Breast epithelium (tissue), 4 donors: Measurements from ENCODE around the gene CAB39L. TPM values are rescaled to one million over a fixed set of nuclear protein-coding genes. Genes with fewer than 3 reads are reported as not detected.

Experiments
- DNase-seq, 2 donors: peaks; one replicate each; pipeline ENCODE4 v3.0.0-alpha.2; 2019; ENCODE audit warnings: low spot score in 2 of 2
- H3K27ac ChIP-seq, 2 donors: fragments of 200-600 bp; sonication (generic) in 1 of 2; one replicate each; pipeline ENCODE4 v1.5.1; 2016 to 2019; ENCODE audit warnings: mild to moderate bottlenecking in 1 of 2
- H3K27me3 ChIP-seq, 2 donors: fragments of 200-600 bp; sonication (generic) in 1 of 2; one replicate each; pipeline versions ENCODE4 v1.5.1 to v1.6.0; 2017 to 2019; ENCODE audit warnings: control low read depth in 1 of 2, mild to moderate bottlenecking in 1 of 2
- H3K36me3 ChIP-seq: fragments of 200-600 bp; one replicate; pipeline ENCODE4 v1.5.1; 2019
- H3K4me1 ChIP-seq, 2 donors: fragments of 200-600 bp; sonication (generic); one replicate each; pipeline ENCODE4 v1.5.1; 2016 to 2019; ENCODE audit warnings: control low read depth in 1 of 2
- H3K4me3 ChIP-seq, 3 donors: fragments of 200-600 bp; sonication (generic); 1 replicate in 2 of 3; 2 replicates in 1 of 3; pipeline ENCODE4 v1.5.1; 2016 to 2019; ENCODE audit warnings: mild to moderate bottlenecking in 3 of 3, moderate library complexity in 2 of 3
- H3K9me3 ChIP-seq, 2 donors: fragments of 200-600 bp; sonication (generic) in 1 of 2; one replicate each; pipeline ENCODE4 v1.5.1; 2016 to 2019; ENCODE audit warnings: control low read depth in 1 of 2
- POLR2A ChIP-seq: fragments of 450-650 bp; IDR thresholded peaks from one replicate; pipeline ENCODE4 v1.6.1; 2016; ENCODE audit warnings: antibody characterized with exemption, mild to moderate bottlenecking, moderate library complexity
- POLR2AphosphoS5 ChIP-seq, 3 donors: sonication (generic); formaldehyde crosslinking; IDR thresholded peaks; one replicate each; pipeline ENCODE4 v1.6.1; 2017; ENCODE audit warnings: antibody characterized with exemption in 3 of 3
- intact Hi-C: fragments of 100-400 bp; cut with DNase I; formaldehyde crosslinking; loops from one replicate; pipeline ENCODE4 v1.15.1; 2023; ENCODE audit warnings: low total_unique reads
- total RNA-seq, 3 donors: library from RNA; depleted of rRNA; stranded (reverse); fragments of >200 nt; gene quantifications; one replicate each; pipeline ENCODE4 v1.1.0, GENCODE V29; 2016
- TF ChIP-seq, protein P1 (sequence below), 3 donors: fragments of 450-650 bp; IDR thresholded peaks; one replicate each; pipeline ENCODE4 v1.5.1; 2016 to 2017; ENCODE audit warnings: antibody characterized with exemption in 3 of 3, mild to moderate bottlenecking in 3 of 3, moderate library complexity in 3 of 3

CAB39L gene
- total RNA-seq, 3 donors from 2014 or later, result 40.0 to 92.1 (median 44.8) TPM

DNA sequence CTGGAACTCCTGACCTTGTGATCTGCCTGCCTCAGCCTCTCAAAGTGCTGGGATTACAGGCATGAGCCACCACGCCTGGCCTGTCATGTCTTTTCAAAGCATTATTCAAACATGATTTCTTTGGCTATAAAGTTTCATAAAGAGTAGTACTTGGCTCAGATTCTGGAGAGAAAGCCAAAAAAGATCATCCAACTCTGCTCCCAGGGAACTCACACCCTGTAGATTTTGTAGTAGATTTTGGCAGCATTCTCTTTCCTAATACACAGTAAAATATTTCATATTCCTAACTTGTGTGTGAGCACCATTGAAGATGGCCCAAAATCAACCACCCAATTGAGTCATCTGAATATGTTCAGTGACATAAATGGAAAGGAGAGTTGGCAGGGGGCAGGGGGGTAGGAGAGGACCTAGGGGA, 48.4 kb downstream of the CAB39L start:
- no peaks in the 10 kb centered on the region for H3K9me3 ChIP-seq
- H3K4me3 ChIP-seq, result no peak overlapping the region
- H3K4me1 ChIP-seq, result no peaks in the 10 kb centered on the region
- no peak for DNase-seq
- no peaks in the 10 kb centered on the region for H3K36me3 ChIP-seq
- intact Hi-C loops, result no loop called here
- H3K27me3 ChIP-seq, result no peaks in the 10 kb centered on the region
- no peak for TF ChIP-seq POLR2A
- TF ChIP-seq, protein P1, sequence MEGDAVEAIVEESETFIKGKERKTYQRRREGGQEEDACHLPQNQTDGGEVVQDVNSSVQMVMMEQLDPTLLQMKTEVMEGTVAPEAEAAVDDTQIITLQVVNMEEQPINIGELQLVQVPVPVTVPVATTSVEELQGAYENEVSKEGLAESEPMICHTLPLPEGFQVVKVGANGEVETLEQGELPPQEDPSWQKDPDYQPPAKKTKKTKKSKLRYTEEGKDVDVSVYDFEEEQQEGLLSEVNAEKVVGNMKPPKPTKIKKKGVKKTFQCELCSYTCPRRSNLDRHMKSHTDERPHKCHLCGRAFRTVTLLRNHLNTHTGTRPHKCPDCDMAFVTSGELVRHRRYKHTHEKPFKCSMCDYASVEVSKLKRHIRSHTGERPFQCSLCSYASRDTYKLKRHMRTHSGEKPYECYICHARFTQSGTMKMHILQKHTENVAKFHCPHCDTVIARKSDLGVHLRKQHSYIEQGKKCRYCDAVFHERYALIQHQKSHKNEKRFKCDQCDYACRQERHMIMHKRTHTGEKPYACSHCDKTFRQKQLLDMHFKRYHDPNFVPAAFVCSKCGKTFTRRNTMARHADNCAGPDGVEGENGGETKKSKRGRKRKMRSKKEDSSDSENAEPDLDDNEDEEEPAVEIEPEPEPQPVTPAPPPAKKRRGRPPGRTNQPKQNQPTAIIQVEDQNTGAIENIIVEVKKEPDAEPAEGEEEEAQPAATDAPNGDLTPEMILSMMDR (IDR thresholded peaks at IDR 0.05), result no peak
- no peak for TF ChIP-seq POLR2AphosphoS5 (IDR thresholded peaks at IDR 0.05)
- H3K27ac ChIP-seq, result peak overlapping the region; percentile 52 to 74

DNA sequence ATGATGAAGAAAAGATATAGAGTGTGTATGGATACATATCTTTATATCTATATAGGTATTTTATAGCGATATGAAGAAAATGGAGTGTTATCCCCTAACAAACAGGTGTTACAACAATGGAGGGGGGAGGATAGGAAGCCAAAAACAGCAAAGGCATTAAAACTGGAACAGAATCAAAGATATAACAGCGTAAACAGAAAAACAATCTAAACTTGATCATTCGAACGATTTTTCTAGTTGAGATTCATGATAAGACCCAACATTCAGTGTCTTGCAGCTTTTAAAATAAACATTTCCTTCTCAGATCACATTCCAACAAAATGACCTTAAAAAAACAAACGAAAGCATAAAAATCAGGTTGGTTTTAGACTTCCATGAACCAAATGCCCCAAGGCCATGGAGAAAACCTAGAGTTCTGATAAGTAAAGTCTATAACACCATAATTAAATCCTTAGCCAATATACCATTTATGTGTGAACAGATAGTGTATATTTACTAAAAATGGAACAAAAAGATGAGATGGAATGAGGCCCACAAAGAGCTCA, 55.7 kb downstream of the CAB39L start:
- DNase-seq, result no peak
- no peak overlapping the region for H3K27ac ChIP-seq
- TF ChIP-seq POLR2A, result no peak
- TF ChIP-seq, protein P1 (IDR thresholded peaks at IDR 0.05), result no peak

DNA sequence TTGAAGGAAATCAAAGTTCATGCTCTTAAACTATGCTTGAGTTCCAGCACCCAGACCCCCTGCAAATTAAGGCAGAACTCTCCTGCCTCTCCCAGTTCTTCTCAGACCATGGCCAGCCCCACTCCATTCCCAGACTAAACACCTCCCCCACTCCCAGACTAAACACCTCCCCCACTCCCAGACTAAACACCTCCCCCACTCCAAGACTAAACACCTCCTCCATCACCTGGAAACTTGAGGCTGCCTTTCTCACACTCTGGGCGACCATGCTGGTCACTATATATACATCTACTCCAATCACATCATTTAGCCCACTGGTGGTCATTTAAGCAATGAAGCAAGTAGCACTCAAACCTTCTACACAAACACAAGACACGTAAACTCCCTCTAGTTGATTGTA, 57.2 kb downstream of the CAB39L start:
- Histone ChIP-seq H3K4me1 (no peaks in the 10 kb centered on the region), H3K4me3 (no peak overlapping the region), H3K9me3 (no peaks in the 10 kb centered on the region), H3K36me3 (no peaks in the 10 kb centered on the region), H3K27ac (no peak overlapping the region), H3K27me3 (no peaks in the 10 kb centered on the region)
- intact Hi-C loops, result no loop called here
- TF ChIP-seq, protein P1 (IDR thresholded peaks at IDR 0.05), result no peak
- no peak for TF ChIP-seq POLR2A
- TF ChIP-seq POLR2AphosphoS5 (IDR thresholded peaks at IDR 0.05), result no peak
- no peak for DNase-seq

More for the DNA sequence above, 55.7 kb downstream of the CAB39L start:
- H3K9me3 ChIP-seq, result no peaks in the 10 kb centered on the region
- H3K4me3 ChIP-seq, result no peak overlapping the region
- no peaks in the 10 kb centered on the region for H3K27me3 ChIP-seq
- H3K36me3 ChIP-seq, result no peaks in the 10 kb centered on the region
- H3K4me1 ChIP-seq, result no peaks in the 10 kb centered on the region
- intact Hi-C loops, result no loop called here

DNA sequence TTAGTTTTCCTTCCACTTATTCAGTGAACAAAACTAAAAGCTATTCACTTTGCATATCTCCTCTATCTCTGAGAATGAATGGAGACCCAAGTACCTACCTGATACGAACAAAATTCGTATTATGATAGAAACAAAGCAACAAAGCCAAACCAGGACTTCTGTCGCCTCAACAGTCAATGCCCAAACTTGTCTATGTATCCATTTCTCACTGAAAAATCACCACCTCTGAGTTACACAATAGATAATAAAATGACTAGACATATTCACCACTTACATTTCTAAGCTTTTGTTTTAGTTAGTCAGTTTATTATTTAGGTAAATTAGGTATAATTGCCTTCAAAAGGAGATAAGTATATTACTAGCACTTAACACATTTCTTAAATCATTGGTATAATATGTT, 67.7 kb downstream of the CAB39L start:
- Histone ChIP-seq H3K27me3 (no peaks in the 10 kb centered on the region), H3K4me3 (no peak overlapping the region), H3K9me3 (no peaks in the 10 kb centered on the region), H3K27ac (no peak overlapping the region), H3K4me1 (no peaks in the 10 kb centered on the region), H3K36me3 (no peaks in the 10 kb centered on the region)
- TF ChIP-seq POLR2AphosphoS5 (IDR thresholded peaks at IDR 0.05) (no peak), POLR2A (no peak)
- TF ChIP-seq, protein P1 (IDR thresholded peaks at IDR 0.05), result no peak
- intact Hi-C loops, result no loop called here
- no peak for DNase-seq

DNA sequence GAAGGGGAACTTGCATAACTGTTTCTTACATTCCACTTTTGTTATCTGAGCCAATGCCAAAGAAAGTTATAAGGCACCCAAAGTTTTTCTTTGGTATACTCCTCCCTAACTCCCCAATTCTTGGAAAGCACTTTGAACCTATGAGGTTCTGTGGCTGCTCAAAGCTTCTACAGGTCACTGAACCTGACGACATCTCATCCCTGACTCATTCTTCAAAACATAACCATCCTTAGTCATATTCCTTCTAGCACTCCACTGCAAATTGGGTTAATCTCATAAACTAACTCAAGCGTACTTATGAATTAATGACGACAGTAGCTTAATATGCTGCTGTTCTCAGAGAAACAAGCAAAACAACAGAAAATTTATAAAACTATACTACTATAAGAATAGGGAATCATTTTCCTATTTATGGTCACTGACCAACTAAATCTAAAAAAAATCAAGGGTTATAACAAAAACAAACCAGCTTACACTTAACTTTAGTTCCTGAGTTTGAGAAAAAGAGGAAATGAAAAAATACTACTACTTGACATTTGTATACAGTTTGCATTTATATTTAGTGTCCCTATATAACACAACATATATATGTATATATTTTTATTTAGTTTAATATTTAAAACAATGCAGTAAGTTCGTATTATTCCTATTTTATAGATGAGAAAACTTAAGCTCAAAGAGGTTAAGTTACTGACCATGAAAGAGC, 69.1 kb downstream of the CAB39L start:
- no peak for DNase-seq
- Histone ChIP-seq H3K27ac (no peak overlapping the region), H3K27me3 (no peaks in the 10 kb centered on the region), H3K9me3 (no peaks in the 10 kb centered on the region), H3K4me3 (no peak overlapping the region), H3K36me3 (no peaks in the 10 kb centered on the region), H3K4me1 (no peaks in the 10 kb centered on the region)
- TF ChIP-seq POLR2AphosphoS5 (IDR thresholded peaks at IDR 0.05) (no peak), POLR2A (no peak)
- TF ChIP-seq, protein P1 (IDR thresholded peaks at IDR 0.05), result no peak
- intact Hi-C loops, result no loop called here
